ENCODE data around the gene CDYL2.

The CDYL2 gene

DNA sequence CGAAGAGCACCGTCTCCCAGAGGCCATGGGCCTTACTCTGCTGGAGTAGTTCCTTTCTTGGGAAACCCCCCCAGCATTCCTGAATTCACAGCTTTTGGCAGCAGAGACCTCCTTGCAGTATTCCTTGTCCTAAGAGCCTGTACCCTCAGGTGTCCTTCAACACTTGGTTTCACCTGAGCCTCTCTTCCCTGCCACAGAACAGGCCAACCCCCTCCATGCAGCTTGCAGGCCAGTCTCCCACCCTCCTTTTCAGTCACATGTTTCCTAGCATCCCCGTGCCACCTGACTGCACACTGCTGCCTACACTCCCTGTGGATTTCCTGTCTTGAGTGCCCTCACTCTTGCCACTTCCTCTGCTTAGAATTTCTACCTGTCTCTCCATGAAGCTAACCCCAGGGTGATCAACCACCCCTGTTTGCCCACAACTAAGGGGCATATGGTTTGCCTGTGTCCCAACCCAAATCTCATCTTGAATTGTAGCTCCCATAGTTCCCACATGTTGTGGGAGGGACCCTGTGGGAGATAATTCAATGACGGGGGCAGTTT, 198.1 kb downstream of the CDYL2 start:
- DNase-seq (ENCODE audit: low spot score) = no peak
- TF ChIP-seq, protein P1, sequence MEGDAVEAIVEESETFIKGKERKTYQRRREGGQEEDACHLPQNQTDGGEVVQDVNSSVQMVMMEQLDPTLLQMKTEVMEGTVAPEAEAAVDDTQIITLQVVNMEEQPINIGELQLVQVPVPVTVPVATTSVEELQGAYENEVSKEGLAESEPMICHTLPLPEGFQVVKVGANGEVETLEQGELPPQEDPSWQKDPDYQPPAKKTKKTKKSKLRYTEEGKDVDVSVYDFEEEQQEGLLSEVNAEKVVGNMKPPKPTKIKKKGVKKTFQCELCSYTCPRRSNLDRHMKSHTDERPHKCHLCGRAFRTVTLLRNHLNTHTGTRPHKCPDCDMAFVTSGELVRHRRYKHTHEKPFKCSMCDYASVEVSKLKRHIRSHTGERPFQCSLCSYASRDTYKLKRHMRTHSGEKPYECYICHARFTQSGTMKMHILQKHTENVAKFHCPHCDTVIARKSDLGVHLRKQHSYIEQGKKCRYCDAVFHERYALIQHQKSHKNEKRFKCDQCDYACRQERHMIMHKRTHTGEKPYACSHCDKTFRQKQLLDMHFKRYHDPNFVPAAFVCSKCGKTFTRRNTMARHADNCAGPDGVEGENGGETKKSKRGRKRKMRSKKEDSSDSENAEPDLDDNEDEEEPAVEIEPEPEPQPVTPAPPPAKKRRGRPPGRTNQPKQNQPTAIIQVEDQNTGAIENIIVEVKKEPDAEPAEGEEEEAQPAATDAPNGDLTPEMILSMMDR (IDR thresholded peaks at IDR 0.05; ENCODE audit: borderline replicate concordance, control extremely low read depth, extremely low read depth, insufficient read depth, missing control alignments) = no peak
- in situ Hi-C loops (cut with MboI; ENCODE audit: low sequenced_read_pairs, unreplicated experiment) = no loop called here

DNA sequence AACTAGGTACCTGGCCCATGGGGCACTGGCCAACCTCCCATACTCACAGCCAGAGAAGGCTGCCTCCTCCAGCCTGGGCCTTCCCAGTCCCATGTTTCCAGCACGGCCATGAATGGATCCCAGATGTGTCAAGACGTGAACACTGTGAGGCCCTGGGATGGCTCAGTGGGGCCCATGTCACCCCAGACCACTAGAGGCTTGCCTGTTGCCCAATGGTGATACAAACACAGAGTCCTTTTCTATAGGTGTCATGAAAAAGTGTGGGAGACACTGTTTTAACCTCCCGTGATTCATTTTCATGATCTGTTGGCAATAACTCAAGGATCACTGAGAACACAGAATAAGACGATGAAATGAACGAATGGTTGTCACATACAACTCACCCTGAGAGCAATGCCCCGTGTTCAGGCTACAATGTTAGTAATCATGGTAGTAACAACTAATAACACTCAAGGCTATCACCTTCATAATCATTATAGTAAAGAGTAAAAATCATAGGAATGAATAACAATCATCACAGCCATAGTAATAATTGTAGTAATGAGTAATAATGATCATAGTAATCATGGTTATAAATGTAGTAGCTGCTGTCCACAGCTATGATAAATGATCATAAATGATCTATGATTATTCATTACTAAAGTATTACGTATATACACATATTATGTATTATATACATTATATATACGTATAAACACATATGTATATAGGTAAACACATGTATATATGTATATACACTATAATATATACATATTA, 199.6 kb downstream of the CDYL2 start:
- TF ChIP-seq, protein P1 (IDR thresholded peaks at IDR 0.05; ENCODE audit: borderline replicate concordance, control extremely low read depth, extremely low read depth, insufficient read depth, missing control alignments) = no peak
- in situ Hi-C loops (cut with MboI; ENCODE audit: low sequenced_read_pairs, unreplicated experiment) = no loop called here
- no peak for DNase-seq (ENCODE audit: low spot score)

DNA sequence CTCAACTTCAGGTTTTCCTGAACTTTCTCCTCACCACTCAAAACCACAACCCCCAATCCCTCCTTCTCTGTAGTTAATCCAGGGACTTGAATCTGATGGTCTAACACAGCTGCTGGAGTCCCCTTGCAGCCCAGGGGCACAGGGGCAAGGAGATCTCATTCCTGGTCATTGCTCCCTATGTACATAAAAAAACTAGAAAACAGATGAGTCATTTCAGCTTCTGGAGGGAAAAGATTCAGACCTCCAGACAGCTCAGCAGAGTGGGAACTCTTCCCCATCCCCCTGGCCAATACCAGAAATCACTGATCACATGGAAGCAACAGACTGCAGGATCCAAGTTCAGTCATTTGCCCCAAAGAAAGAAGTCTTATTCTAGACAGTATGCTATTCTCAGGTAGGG, 201.5 kb downstream of the CDYL2 start:
- DNase-seq (ENCODE audit: low spot score) = no peak
- in situ Hi-C loops (cut with MboI; ENCODE audit: low sequenced_read_pairs, unreplicated experiment) = no loop called here
- TF ChIP-seq, protein P1 (IDR thresholded peaks at IDR 0.05; ENCODE audit: borderline replicate concordance, control extremely low read depth, extremely low read depth, insufficient read depth, missing control alignments) = no peak

DNA sequence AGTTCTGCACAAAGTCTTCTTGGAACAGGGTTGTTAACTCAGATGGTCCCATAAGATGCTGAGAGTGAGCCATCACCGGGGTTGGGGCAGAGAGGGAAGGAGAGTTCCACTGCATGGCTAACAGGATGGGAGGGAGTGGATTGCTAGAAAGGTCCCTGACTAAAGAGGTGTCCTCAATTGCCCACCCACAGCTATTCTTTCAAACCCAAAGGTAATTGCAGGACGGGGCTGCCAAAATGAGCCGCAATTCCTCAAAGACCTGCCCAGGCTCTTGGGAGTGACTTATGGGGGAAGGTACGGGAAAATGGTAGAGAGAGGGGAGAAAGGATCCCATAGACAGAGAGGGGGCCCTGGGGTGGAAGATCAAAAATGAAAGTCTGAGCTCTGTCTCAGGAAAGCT, 203.2 kb downstream of the CDYL2 start:
- in situ Hi-C loops (cut with MboI; ENCODE audit: low sequenced_read_pairs, unreplicated experiment) = no loop called here
- TF ChIP-seq, protein P1 (IDR thresholded peaks at IDR 0.05; ENCODE audit: borderline replicate concordance, control extremely low read depth, extremely low read depth, insufficient read depth, missing control alignments) = no peak
- DNase-seq (ENCODE audit: low spot score) = no peak

DNA sequence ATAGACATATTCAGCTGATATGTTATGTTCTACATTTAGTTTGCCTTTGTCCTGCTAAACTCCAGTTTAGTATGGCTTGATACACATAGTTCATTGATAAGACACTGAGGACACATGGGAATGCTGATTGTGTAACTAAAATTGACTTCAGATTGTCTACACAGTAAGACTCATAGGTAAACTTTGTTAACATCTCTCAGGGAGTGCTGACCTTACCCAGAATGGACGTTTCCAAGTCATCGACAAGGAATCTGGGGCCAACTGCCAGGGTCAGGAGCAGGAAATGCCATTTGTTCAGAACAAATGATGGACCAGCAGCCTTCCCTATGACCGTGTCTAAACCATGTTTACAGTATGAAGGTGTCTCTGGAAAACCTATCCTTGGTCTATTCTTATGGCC, 204.9 kb downstream of the CDYL2 start:
- TF ChIP-seq, protein P1 (IDR thresholded peaks at IDR 0.05; ENCODE audit: borderline replicate concordance, control extremely low read depth, extremely low read depth, insufficient read depth, missing control alignments) = no peak
- in situ Hi-C loops (cut with MboI; ENCODE audit: low sequenced_read_pairs, unreplicated experiment) = no loop called here
- DNase-seq (ENCODE audit: low spot score) = no peak

DNA sequence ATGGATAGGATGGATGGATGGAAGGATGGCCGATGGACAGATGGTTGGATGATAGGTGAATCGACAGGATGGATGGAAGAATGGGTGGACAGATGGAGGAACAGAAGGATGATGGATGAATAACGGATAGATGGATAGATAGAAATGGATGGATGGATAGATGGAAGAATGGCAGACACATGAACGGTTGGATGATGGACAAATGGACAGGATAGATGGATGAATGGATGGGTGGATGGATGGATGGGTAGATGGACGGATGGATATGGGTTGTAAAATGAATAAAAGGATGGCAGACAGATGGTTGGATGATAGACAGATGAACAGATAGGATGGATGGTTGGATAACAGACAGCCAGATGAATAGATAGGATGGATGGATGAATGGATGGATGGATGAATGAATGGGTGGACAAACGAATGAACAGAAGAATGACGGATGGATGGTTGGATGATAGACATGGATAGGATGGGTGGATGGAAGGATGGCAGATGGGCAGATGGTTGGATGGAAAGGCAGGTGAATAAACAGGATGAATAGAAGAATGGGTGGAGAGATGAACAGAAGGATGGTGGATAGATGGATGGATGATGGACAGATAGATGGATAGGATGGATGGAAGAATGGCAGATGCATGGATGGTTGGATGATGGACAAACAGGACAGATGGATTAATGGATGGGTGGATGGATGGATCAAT, 207.7 kb downstream of the CDYL2 start:
- in situ Hi-C loops (cut with MboI; ENCODE audit: low sequenced_read_pairs, unreplicated experiment) = no loop called here
- DNase-seq (ENCODE audit: low spot score) = no peak
- TF ChIP-seq, protein P1 (IDR thresholded peaks at IDR 0.05; ENCODE audit: borderline replicate concordance, control extremely low read depth, extremely low read depth, insufficient read depth, missing control alignments) = no peak

Measured in GM13976 (cell line).